ENCODE measurements around the gene WDHD1.
A peak's percentile ranks its signal among the peaks of the same experiment; 100 is the strongest.
"Not testable (repeated sequence)": the region's sequence is repeated elsewhere in the genome, so short reads cannot be mapped to it uniquely, and the experiment has no call there.

Gene WDHD1

GRCh38 chr14:54944737-54945391 lies 82.0 kb downstream of the WDHD1 start:
- no peak for DNase-seq

- no peak for DNase-seq
Measured at GRCh38 chr14:54942913-54943312, 84.0 kb downstream of the WDHD1 start.

GRCh38 chr14:54936816-54937215 lies 90.1 kb downstream of the WDHD1 start:
- no peak for DNase-seq

GRCh38 chr14:54935958-54936357 lies 90.9 kb downstream of the WDHD1 start:
- no peak for DNase-seq

GRCh38 chr14:54935100-54935499 lies 91.8 kb downstream of the WDHD1 start:
- no peak for DNase-seq

GRCh38 chr14:54933006-54933405 lies 93.9 kb downstream of the WDHD1 start:
- DNase-seq = no peak

GRCh38 chr14:54931598-54932340 lies 95.1 kb downstream of the WDHD1 start:
- DNase-seq = no peak

- no peak for DNase-seq
Measured at GRCh38 chr14:54931101-54931500, 95.8 kb downstream of the WDHD1 start.

- no peak for DNase-seq
Measured at GRCh38 chr14:54929556-54929955, 97.3 kb downstream of the WDHD1 start.

GRCh38 chr14:54928216-54928615 lies 98.7 kb downstream of the WDHD1 start:
- no peak for DNase-seq

GRCh38 chr14:54927551-54927950 lies 99.3 kb downstream of the WDHD1 start:
- DNase-seq = no peak

- not testable (repeated sequence) for DNase-seq
Measured at GRCh38 chr14:54926570-54926969, 100.3 kb downstream of the WDHD1 start.

GRCh38 chr14:54922598-54922997 lies 104.3 kb downstream of the WDHD1 start:
- DNase-seq = no peak

- DNase-seq = no peak
Measured at GRCh38 chr14:54920052-54920451, 106.8 kb downstream of the WDHD1 start.

- no peak for DNase-seq
Measured at GRCh38 chr14:54919330-54919729, 107.6 kb downstream of the WDHD1 start.

GRCh38 chr14:54918427-54918826 lies 108.5 kb downstream of the WDHD1 start:
- DNase-seq = no peak

- no peak for DNase-seq
Measured at GRCh38 chr14:54916101-54916500, 110.8 kb downstream of the WDHD1 start.

- DNase-seq = no peak
Measured at GRCh38 chr14:54909817-54910558, 116.9 kb downstream of the WDHD1 start.

GRCh38 chr14:54908973-54909372 lies 117.9 kb downstream of the WDHD1 start:
- not testable (repeated sequence) for DNase-seq

- no peak for DNase-seq
Measured at GRCh38 chr14:54908190-54908589, 118.7 kb downstream of the WDHD1 start.

GRCh38 chr14:54906075-54906474 lies 120.8 kb downstream of the WDHD1 start:
- no peak for DNase-seq

GRCh38 chr14:54902521-54903420 lies 124.1 kb downstream of the WDHD1 start, which contains the start of gene GCH1:
Gene GCH1, minus strand, starts transcription at chr14:54902826. Its CDS starts 163 bp downstream, at chr14:54902663.
- peak; percentile 19 to 66 for DNase-seq

GRCh38 chr14:54902143-54902520 lies 124.8 kb downstream of the WDHD1 start:
- DNase-seq = peak; percentile 21 to 59
